H9 (cell line): Measurements from ENCODE around the gene SGTA. TPM values are rescaled to one million over a fixed set of nuclear protein-coding genes. Genes with fewer than 3 reads are reported as not detected.

Source experiments
- DNase-seq: peaks from one replicate; pipeline ENCODE4 v3.0.0-alpha.2; 2017
- H2AFZ ChIP-seq: one replicate; pipeline ENCODE4 v1.6.1; 2013; ENCODE audit warnings: mild to moderate bottlenecking, low read length, control low read depth, moderate library complexity
- H2AK5ac ChIP-seq: 2 replicates; pipeline ENCODE4 v1.6.1; 2013; ENCODE audit warnings: low read length, control low read depth, mixed read lengths; ENCODE audit not compliant: insufficient read length
- H2BK120ac ChIP-seq: one replicate; pipeline ENCODE4 v1.6.1; 2013; ENCODE audit warnings: low read depth, mild to moderate bottlenecking, low read length, control low read depth, inconsistent platforms; ENCODE audit not compliant: poor library complexity, severe bottlenecking
- H2BK12ac ChIP-seq: 2 replicates; pipeline ENCODE4 v1.6.1; 2013; ENCODE audit warnings: low read length, control low read depth, mixed read lengths, low read depth; ENCODE audit not compliant: insufficient read length
- H2BK15ac ChIP-seq: 2 replicates; pipeline ENCODE4 v1.6.1; 2013; ENCODE audit warnings: low read depth, low read length, control low read depth
- H2BK20ac ChIP-seq: one replicate; pipeline ENCODE4 v1.6.1; 2013; ENCODE audit warnings: low read depth, mild to moderate bottlenecking, low read length, control low read depth, inconsistent platforms; ENCODE audit not compliant: poor library complexity, severe bottlenecking
- H2BK5ac ChIP-seq: 2 replicates; pipeline ENCODE4 v1.6.1; 2013; ENCODE audit warnings: low read length, control low read depth, mixed read lengths; ENCODE audit not compliant: insufficient read length
- H3K14ac ChIP-seq: 2 replicates; pipeline ENCODE4 v1.6.1; 2013; ENCODE audit warnings: low read length, control low read depth; ENCODE audit not compliant: insufficient read depth
- H3K18ac ChIP-seq: 2 replicates; pipeline ENCODE4 v1.6.1; 2013; ENCODE audit warnings: low read depth, mild to moderate bottlenecking, mixed read lengths, low read length, control low read depth; ENCODE audit not compliant: insufficient read length
- H3K23ac ChIP-seq: 2 replicates; pipeline ENCODE4 v1.6.1; 2013; ENCODE audit warnings: low read length, control low read depth, mixed read lengths, low read depth; ENCODE audit not compliant: insufficient read length
- H3K23me2 ChIP-seq: 2 replicates; pipeline ENCODE4 v1.6.1; 2013; ENCODE audit warnings: low read depth, mild to moderate bottlenecking, mixed read lengths, low read length, control low read depth; ENCODE audit not compliant: insufficient read length, poor library complexity, severe bottlenecking
- H3K27ac ChIP-seq: 2 replicates; pipeline ENCODE4 v1.5.1; 2013; ENCODE audit warnings: low read length, control low read depth, mixed read lengths, low read depth; ENCODE audit not compliant: insufficient read length
- H3K27me3 ChIP-seq: 2 replicates; pipeline ENCODE4 v1.6.1; 2013; ENCODE audit warnings: low read length, control low read depth, inconsistent platforms; ENCODE audit not compliant: insufficient read depth
- H3K4ac ChIP-seq: 2 replicates; pipeline ENCODE4 v1.6.1; 2013; ENCODE audit warnings: low read depth, mild to moderate bottlenecking, control low read depth, inconsistent platforms, low read length, moderate library complexity
- H3K4me1 ChIP-seq: 2 replicates; pipeline ENCODE4 v1.6.1; 2013; ENCODE audit warnings: low read length, control low read depth, inconsistent platforms; ENCODE audit not compliant: insufficient read depth
- H3K4me2 ChIP-seq: 2 replicates; pipeline ENCODE4 v1.6.1; 2013; ENCODE audit warnings: low read length, control low read depth, mixed read lengths; ENCODE audit not compliant: insufficient read length, insufficient read depth
- H3K56ac ChIP-seq: 2 replicates; pipeline ENCODE4 v1.6.1; 2013; ENCODE audit warnings: low read depth, mild to moderate bottlenecking, mixed read lengths, low read length, control low read depth; ENCODE audit not compliant: insufficient read length
- H3K79me1 ChIP-seq: 2 replicates; pipeline ENCODE4 v1.6.1; 2013; ENCODE audit warnings: low read depth, mild to moderate bottlenecking, moderate library complexity, low read length, control low read depth, inconsistent platforms; ENCODE audit not compliant: insufficient read depth, poor library complexity, severe bottlenecking
- H3K79me2 ChIP-seq: 2 replicates; pipeline ENCODE4 v1.6.1; 2013; ENCODE audit warnings: low read length, control low read depth, inconsistent platforms; ENCODE audit not compliant: insufficient read depth
- H3K9ac ChIP-seq: 2 replicates; pipeline ENCODE4 v1.6.1; 2013; ENCODE audit warnings: low read length, control low read depth, mixed read lengths; ENCODE audit not compliant: insufficient read length; ENCODE audit errors: extremely low read depth
- H3K9me3 ChIP-seq: one replicate; pipeline ENCODE4 v1.6.1; 2013; ENCODE audit warnings: low read depth, low read length, inconsistent platforms; ENCODE audit not compliant: control insufficient read depth
- H3T11ph ChIP-seq: one replicate; pipeline ENCODE4 v1.6.1; 2013; ENCODE audit warnings: mild to moderate bottlenecking, low read length, control low read depth, inconsistent platforms
- H4K20me1 ChIP-seq: one replicate; pipeline ENCODE4 v1.6.1; 2013; ENCODE audit not compliant: control insufficient read depth, insufficient read length, insufficient read depth
- H4K5ac ChIP-seq: 2 replicates; pipeline ENCODE4 v1.6.1; 2013; ENCODE audit warnings: low read depth, mild to moderate bottlenecking, mixed read lengths, low read length, control low read depth; ENCODE audit not compliant: insufficient read length
- H4K8ac ChIP-seq: replicated peaks from 2 replicates; pipeline ENCODE4 v1.6.1; 2013; ENCODE audit warnings: low read length, control low read depth, mixed read lengths, low read depth; ENCODE audit not compliant: insufficient read length
- H4K91ac ChIP-seq: 2 replicates; pipeline ENCODE4 v1.6.1; 2013; ENCODE audit warnings: low read depth, mild to moderate bottlenecking, moderate library complexity, mixed read lengths, low read length, control low read depth; ENCODE audit not compliant: insufficient read length
- H3K27ac Mint-ChIP-seq, 3 experiments: 2 replicates in 2 of 3; 3 replicates in 1 of 3; pipeline ENCODE4 v1.8.0; 2020 to 2021; ENCODE audit warnings: mixed read lengths in 3 of 3, mild to moderate bottlenecking in 1 of 3, moderate library complexity in 1 of 3
- H3K27me3 Mint-ChIP-seq: 2 replicates; pipeline ENCODE4 v1.8.0; 2021; ENCODE audit warnings: low read depth, mild to moderate bottlenecking, moderate library complexity, mixed read lengths
- H3K36me3 Mint-ChIP-seq, 3 experiments: 2 replicates in 2 of 3; 3 replicates in 1 of 3; pipeline ENCODE4 v1.8.0; 2020 to 2021; ENCODE audit warnings: low read depth in 3 of 3, mixed read lengths in 3 of 3; ENCODE audit not compliant: insufficient read depth in 1 of 3
- H3K4me1 Mint-ChIP-seq, 2 experiments: 2 replicates each; pipeline ENCODE4 v1.8.0; 2020; ENCODE audit warnings: mixed read lengths in 2 of 2
- H3K4me3 Mint-ChIP-seq, 2 experiments: 2 replicates in 1 of 2; 3 replicates in 1 of 2; pipeline ENCODE4 v1.8.0; 2020 to 2021; ENCODE audit warnings: mild to moderate bottlenecking in 2 of 2, mixed read lengths in 2 of 2, moderate library complexity in 1 of 2
- H3K9me3 Mint-ChIP-seq, 2 experiments: 2 replicates in 1 of 2; 3 replicates in 1 of 2; pipeline ENCODE4 v1.8.0; 2020; ENCODE audit warnings: mild to moderate bottlenecking in 2 of 2, mixed read lengths in 2 of 2, moderate library complexity in 1 of 2
- CTCF ChIP-seq: fragments of 200-600 bp; sonication (generic); conservative IDR thresholded peaks from 3 replicates; pipeline ENCODE4 v1.8.0; 2021; ENCODE audit warnings: antibody characterized with exemption, mild to moderate bottlenecking
- WGBS: extraction: QIAGEN DNeasy Blood & Tissue Kit; methylation state at CpG from one replicate; pipeline ENCODE4 v1.1.7; 2013; ENCODE audit warnings: missing lambda C conversion rate, low lambda C conversion rate, mixed read lengths; ENCODE audit not compliant: insufficient read length; ENCODE audit errors: extremely low coverage; 5-methylcytosine and 5-hydroxymethylcytosine counted together
- total RNA-seq: library from RNA; stranded (reverse); gene quantifications from 2 replicates; pipeline ENCODE4 v1.2.1, GENCODE V29; 2021

Gene SGTA
- total RNA-seq, 1 experiment from 2014 or later, result 102 TPM

- no peak overlapping the region for H2BK20ac ChIP-seq
These were observed 35.7 kb downstream of the SGTA start for GRCh38 chr19:2747349-2747748.

More at GRCh38 chr19:2747349-2747748, 35.7 kb downstream of the SGTA start:
- no peak overlapping the region for H3T11ph ChIP-seq
- H3K23me2 ChIP-seq, result no peaks in the 10 kb centered on the region
- no peak for TF ChIP-seq CTCF
- no peak overlapping the region for H4K8ac ChIP-seq
- H4K20me1 ChIP-seq, result no peaks in the 10 kb centered on the region
- H3K14ac ChIP-seq, result no peak overlapping the region
- no peak overlapping the region for H4K5ac ChIP-seq
- Mint-ChIP-seq H3K27me3 (peaks cover 48% of the 10 kb centered on the region), H3K27ac (no peak overlapping the region), H3K4me3 (no peak overlapping the region), H3K4me1 (no peaks in the 10 kb centered on the region), H3K9me3 (no peaks in the 10 kb centered on the region), H3K36me3 (no peaks in the 10 kb centered on the region)
- no peak overlapping the region for H4K91ac ChIP-seq
- H3K27ac ChIP-seq, result no peak overlapping the region
- H3K23ac ChIP-seq, result no peak overlapping the region
- H2AFZ ChIP-seq, result no peak overlapping the region
- H3K56ac ChIP-seq, result no peak overlapping the region
- WGBS, result no CpG with 5 or more reads among the region's 7 CpGs
- H2BK15ac ChIP-seq, result no peak overlapping the region
- no peaks in the 10 kb centered on the region; the same call in 1 of the 2 replicates for H3K27me3 ChIP-seq
- no peak overlapping the region for H2BK5ac ChIP-seq
- H3K18ac ChIP-seq, result no peak overlapping the region
- H2BK120ac ChIP-seq, result no peak overlapping the region
- no peaks in the 10 kb centered on the region for H3K79me2 ChIP-seq
- H3K4ac ChIP-seq, result no peak overlapping the region
- H3K4me2 ChIP-seq, result no peak overlapping the region
- H3K4me1 ChIP-seq, result no peaks in the 10 kb centered on the region
- no peak overlapping the region for H2BK12ac ChIP-seq
- H3K79me1 ChIP-seq, result no peaks in the 10 kb centered on the region
- H3K9me3 ChIP-seq, result no peaks in the 10 kb centered on the region
- DNase-seq, result no peak
- H2AK5ac ChIP-seq, result no peak overlapping the region
- H3K9ac ChIP-seq, result no peak overlapping the region
